OCI-M2 (cell line): ENCODE measurements around the gene PCYT1A.
"Not testable (repeated sequence)": the region's sequence is repeated elsewhere in the genome, so short reads cannot be mapped to it uniquely, and the experiment has no call there.

Experiments
- DNase-seq: peaks from one replicate; lab custom pipeline; 2025; ENCODE audit not compliant: unreplicated experiment; lab: John Stamatoyannopoulos, UW

PCYT1A gene

GRCh38 chr3:196288141-196288460 is 575 bp upstream of the PCYT1A start:
- no peak for DNase-seq

- DNase-seq = no peak
Measured at GRCh38 chr3:196287090-196287439, 461 bp downstream of the PCYT1A start.

- DNase-seq = no peak
Measured at GRCh38 chr3:196284396-196284795, 3.1 kb downstream of the PCYT1A start.

- DNase-seq = no peak
Measured at GRCh38 chr3:196281962-196282361, 5.6 kb downstream of the PCYT1A start.

GRCh38 chr3:196280689-196281440 is 6.7 kb downstream of the PCYT1A start:
- no peak for DNase-seq

GRCh38 chr3:196275126-196275525 is 12.4 kb downstream of the PCYT1A start:
- DNase-seq = no peak

GRCh38 chr3:196274585-196274984 is 12.9 kb downstream of the PCYT1A start:
- DNase-seq = no peak

- DNase-seq = no peak
Measured at GRCh38 chr3:196273655-196274054, 13.9 kb downstream of the PCYT1A start.

- no peak for DNase-seq
Measured at GRCh38 chr3:196272826-196273225, 14.7 kb downstream of the PCYT1A start.

- DNase-seq = no peak
Measured at GRCh38 chr3:196270499-196270898, 17.0 kb downstream of the PCYT1A start.

GRCh38 chr3:196268284-196269163 is 19.0 kb downstream of the PCYT1A start:
- no peak for DNase-seq

- DNase-seq = no peak
Measured at GRCh38 chr3:196263819-196264218, 23.7 kb downstream of the PCYT1A start.

GRCh38 chr3:196260784-196261183 is 26.7 kb downstream of the PCYT1A start:
- DNase-seq = no peak

GRCh38 chr3:196255776-196256175 is 31.8 kb downstream of the PCYT1A start:
- DNase-seq = no peak

GRCh38 chr3:196254376-196255283 is 32.9 kb downstream of the PCYT1A start:
- no peak for DNase-seq

- DNase-seq = no peak
Measured at GRCh38 chr3:196251918-196252317, 35.6 kb downstream of the PCYT1A start.

- DNase-seq = no peak
Measured at GRCh38 chr3:196246612-196247308, 40.8 kb downstream of the PCYT1A start.

- DNase-seq = not testable (repeated sequence)
Measured at GRCh38 chr3:196244166-196244565, 43.4 kb downstream of the PCYT1A start.

- no peak for DNase-seq
Measured at GRCh38 chr3:196241704-196242103, 45.8 kb downstream of the PCYT1A start.

GRCh38 chr3:196240424-196240823 is 47.1 kb downstream of the PCYT1A start:
- no peak for DNase-seq
